ENCODE measurements around the gene ATP5F1C.

ATP5F1C gene

GRCh38 chr10:7789390-7789789 is 1.4 kb downstream of the ATP5F1C start:
- no peak for TF ChIP-seq CTCF (IDR thresholded peaks at IDR 0.05; ENCODE audit: low read depth, low read length, missing control alignments)
- no peak for DNase-seq (ENCODE audit: low read depth)
- in situ Hi-C loops (cut with HindIII; ENCODE audit: low sequenced_read_pairs): no loop called here
- peak overlapping the region; percentile 80 for H3K4me3 ChIP-seq (ENCODE audit: low read depth, low read length)

- no peak overlapping the region for H3K4me3 ChIP-seq (ENCODE audit: low read depth, low read length)
- no peak for DNase-seq (ENCODE audit: low read depth)
- in situ Hi-C loops (cut with HindIII; ENCODE audit: low sequenced_read_pairs): no loop called here
- TF ChIP-seq CTCF (IDR thresholded peaks at IDR 0.05; ENCODE audit: low read depth, low read length, missing control alignments): no peak
Observed at GRCh38 chr10:7792541-7792940, 4.6 kb downstream of the ATP5F1C start.

- H3K4me3 ChIP-seq (ENCODE audit: low read depth, low read length): no peak overlapping the region
- DNase-seq (ENCODE audit: low read depth): no peak
- in situ Hi-C loops (cut with HindIII; ENCODE audit: low sequenced_read_pairs): no loop called here
- no peak for TF ChIP-seq CTCF (IDR thresholded peaks at IDR 0.05; ENCODE audit: low read depth, low read length, missing control alignments)
Observed at GRCh38 chr10:7794251-7795026, 6.5 kb downstream of the ATP5F1C start.

- no peak for TF ChIP-seq CTCF (IDR thresholded peaks at IDR 0.05; ENCODE audit: low read depth, low read length, missing control alignments)
- no peak overlapping the region for H3K4me3 ChIP-seq (ENCODE audit: low read depth, low read length)
- in situ Hi-C loops (cut with HindIII; ENCODE audit: low sequenced_read_pairs): no loop called here
- no peak for DNase-seq (ENCODE audit: low read depth)
Observed at GRCh38 chr10:7795605-7796004, 7.6 kb downstream of the ATP5F1C start.

- in situ Hi-C loops (cut with HindIII; ENCODE audit: low sequenced_read_pairs): no loop called here
- peak; percentile 74 for DNase-seq (ENCODE audit: low read depth)
- no peak overlapping the region for H3K4me3 ChIP-seq (ENCODE audit: low read depth, low read length)
Observed at GRCh38 chr10:7797582-7797981, 9.6 kb downstream of the ATP5F1C start.

GRCh38 chr10:7802606-7803005 is 14.6 kb downstream of the ATP5F1C start:
- no peak overlapping the region for H3K4me3 ChIP-seq (ENCODE audit: low read depth, low read length)
- in situ Hi-C loops (cut with HindIII; ENCODE audit: low sequenced_read_pairs): no loop called here
- DNase-seq (ENCODE audit: low read depth): no peak
- no peak for TF ChIP-seq CTCF (IDR thresholded peaks at IDR 0.05; ENCODE audit: low read depth, low read length, missing control alignments)

More at GRCh38 chr10:7797582-7797981, 9.6 kb downstream of the ATP5F1C start:
- no peak for TF ChIP-seq CTCF (IDR thresholded peaks at IDR 0.05; ENCODE audit: low read depth, low read length, missing control alignments)

All from astrocyte of the cerebellum (primary cell).